ENCODE data around the gene ALDH3B1.

Gene ALDH3B1

DNA sequence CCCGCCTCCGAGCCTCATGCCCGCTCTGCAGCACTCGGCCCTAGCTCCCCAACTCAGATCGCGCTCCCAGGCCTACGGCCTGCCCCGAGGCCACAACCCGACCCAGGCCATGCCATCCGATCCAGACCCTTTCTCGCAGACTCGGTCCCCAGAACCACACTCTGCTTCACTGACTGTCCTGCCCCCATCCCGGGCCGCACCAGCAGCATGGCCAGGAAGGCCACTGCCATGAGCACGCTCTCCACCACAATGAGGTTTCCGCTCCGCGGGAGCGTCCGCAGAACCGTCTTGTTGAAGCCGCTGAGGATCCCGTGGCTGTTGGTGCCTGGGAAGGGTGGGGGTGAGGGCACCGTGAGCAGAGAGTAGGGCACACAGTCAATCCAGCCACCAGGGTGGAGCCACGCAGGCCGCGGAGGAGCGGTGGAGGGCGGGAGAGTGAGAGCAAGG is 12.6 kb upstream of the ALDH3B1 start:
- no peak for DNase-seq

DNA sequence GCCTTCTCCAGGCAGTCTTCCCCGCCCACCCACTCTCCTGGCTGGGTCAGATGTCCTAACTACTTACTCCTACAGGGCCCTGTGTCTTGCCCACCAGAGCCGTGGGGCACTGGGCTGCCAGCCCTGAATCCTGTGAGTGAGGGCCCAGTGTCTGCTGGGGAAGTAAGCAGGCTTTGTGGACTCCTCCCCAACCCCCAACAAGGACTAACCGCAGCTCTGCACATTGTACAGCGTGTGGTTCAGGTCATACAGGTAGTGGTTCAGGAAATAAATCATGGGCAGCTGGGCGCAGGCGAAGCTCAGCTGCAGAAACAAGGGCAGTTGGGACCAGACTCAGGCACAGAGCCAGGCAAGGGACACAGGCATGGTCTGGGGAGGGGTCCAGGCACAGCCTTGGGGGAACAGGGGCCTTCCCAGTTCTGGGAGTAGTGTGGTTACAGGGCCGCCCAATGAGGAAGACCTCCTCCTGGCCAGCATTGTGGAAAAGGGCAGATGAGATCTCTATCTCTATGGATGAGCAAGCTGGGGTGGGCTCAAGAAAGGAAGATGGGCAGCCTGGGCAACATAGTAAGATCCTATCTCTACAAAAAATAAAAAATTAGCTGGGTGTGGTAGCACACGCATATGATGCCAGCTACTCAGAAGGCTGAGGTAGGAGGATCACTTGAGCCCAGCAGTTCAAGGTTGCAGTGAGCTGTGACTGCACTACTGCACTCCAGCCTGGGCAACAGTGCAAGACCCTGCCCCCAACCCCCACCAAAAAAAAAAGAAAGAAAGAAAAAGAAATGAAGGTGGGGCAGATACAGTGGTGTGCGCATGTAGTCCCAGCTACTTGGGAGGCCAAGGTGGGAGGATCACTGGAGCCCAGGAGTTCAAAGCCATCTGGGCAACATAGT is 11.7 kb upstream of the ALDH3B1 start:
- no peak for DNase-seq

DNA sequence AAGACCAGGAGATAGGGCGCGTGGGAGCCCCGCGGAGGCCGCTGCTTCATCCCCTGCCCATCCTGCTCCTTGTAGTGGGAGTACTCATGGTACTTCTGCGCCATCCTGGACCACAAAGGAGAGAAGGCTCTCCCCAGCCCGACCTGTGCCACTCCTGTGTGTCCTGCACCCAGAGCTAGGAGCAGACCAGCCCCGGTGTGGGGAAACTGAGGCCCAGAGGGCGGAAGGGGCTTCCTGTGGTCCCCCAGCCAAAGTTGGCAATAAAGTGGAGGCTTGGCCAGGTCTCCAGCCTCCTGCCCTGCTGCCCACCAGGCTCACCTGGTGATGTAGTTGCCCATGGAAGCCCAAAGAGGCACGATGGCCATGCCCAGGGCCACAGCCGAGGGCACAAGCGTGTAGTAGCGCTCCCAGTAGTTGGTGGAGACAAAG is 10.9 kb upstream of the ALDH3B1 start:
- DNase-seq = no peak

DNA sequence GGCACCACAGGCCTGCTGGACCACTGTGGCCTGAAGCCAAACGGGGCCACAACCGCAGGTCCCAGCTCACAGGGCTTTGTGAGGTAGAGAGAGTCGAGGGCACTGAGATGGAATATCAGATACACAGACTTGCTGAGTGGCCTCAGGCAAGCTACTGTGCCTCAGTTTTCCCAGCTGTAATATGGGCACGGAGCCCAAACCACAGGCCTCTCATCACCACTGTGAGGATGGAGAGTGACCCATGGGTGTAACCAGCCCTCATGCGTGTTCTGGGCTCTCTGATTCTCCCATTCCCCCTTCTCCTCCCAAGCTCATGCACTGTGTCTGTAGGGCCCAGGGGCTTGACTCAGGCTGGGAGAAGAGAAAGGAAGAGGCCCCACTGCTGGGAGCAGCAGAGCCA is 10.4 kb upstream of the ALDH3B1 start:
- no peak for DNase-seq

DNA sequence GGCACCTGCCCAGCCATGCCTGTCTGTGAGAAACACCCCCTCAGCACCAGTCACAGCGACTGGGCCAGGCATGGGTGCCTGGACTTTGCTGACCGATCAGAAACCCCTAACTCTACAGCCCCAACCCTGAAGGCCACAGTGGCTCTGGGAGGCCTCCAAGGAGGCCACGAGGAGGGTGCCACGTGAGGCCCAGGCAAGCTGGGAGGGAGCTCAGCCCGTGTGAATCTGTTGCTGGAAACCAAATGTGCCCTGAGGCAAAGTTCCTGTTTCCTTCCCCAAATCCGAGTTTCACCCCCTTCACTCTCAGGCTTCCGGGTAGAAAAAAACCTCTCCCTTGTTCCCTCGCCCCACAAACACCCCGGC is 7.6 kb upstream of the ALDH3B1 start:
- no peak for DNase-seq

DNA sequence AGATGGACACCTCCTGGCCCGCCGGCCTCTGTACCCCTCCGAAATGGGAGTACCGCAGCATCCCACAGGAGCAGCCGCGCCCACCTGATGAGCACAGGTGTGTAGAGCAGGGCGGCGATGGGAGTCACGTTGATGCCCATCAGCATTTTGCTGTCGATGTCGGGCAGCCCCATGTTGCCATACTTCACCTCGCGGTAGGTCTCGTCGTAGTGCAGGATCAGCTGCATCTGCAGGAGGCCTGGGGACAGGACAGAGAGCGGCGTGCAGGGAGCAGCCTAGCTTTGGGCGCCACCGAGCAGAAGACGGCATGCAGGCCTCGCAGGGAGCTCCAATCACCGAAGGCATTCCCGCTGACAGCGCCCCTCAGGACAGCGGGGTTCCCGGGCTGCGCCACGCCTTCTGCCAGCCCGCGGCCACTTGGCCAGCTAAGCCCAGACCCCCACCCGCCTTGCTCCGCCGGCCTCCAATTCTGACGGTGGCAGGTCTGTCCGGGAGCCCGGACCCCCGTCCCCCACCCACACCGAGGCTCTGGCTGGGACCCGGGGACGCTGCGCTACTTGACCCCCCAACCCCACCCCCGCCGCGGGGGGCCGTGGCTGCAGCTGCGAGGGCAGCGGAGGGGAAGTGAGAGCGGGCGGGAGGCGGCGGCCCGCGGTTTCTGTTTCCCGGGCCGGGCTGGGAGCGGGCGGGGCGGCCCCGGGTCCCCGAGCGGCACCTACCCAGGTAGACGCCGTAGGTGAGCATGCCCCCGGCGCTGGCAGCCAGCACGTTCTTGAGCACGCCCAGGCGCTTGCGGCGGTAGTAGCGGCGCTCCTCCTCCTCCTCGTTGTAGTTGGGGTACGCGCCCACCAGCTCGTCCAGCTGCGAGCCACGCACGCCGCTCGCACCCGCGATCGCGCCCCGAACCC is 6.9 kb upstream of the ALDH3B1 start:
- no peak for DNase-seq

DNA sequence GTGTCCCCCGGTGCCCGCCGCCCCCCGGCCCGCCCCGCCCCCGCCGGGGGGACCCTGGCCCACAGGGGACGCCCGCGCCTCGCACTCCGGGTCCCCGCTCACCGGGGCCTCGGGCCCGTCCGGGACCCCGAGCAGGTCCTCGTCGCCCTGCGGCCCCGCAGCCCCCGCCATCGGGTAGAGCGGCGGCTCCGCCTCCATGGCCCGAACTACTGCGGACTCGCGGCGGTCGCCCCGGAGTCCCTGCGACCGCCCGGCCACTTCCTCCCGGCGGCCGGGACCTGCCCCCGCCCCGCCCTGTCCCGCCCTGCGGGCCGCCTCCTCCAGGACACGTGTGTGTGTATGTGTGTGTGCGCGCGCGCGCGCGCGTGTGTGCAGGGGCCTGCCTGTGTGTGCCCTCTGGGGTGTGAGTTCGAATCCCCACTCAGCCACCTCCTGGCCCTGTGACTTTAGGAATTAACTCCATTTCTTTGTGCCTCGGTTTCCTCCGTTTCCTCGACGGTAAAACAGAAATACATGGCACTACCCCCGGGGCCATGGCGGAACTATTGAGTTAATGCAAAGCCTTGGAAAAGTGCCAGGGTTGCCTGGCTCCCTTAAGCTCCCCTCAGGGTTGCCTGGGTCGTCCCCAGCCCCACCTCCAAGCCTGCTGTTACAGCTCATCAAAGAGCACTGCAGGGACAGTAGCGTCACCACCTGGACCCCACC is 6.1 kb upstream of the ALDH3B1 start, which contains the start of gene UNC93B1:
UNC93B1 (minus strand) TSS at position 252 of the 705 bp plus-strand sequence; CDS start at position 198, 54 bp downstream.
- no peak for DNase-seq

DNA sequence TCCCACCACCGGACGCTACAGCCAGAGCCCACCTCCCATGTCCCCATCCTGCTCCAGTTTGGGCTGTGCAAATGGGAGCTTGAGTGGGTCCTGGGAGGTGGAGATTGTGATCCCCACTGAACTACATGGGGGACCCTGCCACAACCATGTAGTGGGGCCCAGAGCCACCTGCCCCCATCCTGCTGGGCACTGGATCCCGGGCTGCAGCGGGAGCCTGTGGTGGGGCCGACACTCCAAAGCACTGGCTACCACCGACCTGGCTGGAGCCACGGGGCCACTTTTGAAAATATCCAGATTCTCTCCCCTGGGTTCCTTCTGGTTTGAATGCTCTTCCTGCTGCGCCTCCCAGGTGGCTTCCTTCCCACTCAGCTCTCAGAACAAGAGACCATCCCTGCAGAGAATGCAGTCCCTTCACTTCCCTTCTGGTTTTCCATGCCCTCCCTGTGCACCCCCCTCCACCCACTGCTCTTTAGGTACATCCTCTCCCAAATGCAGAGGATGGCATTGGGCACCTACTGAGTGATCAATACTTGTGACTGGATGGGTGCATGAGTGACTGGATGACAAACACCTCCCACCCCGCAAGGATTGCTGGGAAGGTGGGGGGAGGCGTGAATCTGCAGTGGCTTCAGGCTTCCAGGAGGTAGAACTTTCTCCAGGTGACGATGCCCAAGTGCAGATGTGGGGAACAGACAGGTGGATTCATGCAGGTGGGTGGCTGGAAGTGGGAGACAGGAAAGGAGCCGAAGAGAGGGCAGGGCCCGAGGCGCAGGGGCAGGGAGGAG is 5.4 kb upstream of the ALDH3B1 start:
- no peak for DNase-seq

DNA sequence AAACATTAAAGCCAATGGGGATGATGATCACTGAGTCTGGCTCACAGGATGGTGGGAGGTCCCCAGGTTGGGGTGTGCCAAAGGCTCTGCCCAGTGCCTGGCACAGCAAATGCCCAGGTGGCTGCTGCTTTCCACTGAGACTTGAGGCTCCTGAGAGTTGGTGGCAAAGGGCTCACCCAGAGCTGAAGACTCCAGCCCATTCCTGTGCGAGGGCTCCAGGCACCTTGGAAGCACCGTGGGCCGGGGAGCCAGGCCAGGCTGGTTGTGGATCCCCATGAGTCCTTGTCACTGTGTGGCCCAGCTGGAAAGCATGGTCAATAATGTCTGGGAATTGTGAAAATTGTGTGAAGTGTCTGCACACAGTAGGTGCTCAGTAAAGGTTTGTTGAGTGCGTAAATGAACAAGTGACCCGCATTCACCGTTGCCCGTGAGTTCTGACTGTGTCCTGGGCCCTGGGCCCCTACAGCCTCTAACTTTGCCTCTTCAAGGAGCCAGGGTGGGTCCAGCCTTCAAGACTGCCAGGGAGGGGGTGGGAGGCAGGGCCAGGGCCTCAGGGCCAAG is 3.4 kb upstream of the ALDH3B1 start:
- DNase-seq = no peak

DNA sequence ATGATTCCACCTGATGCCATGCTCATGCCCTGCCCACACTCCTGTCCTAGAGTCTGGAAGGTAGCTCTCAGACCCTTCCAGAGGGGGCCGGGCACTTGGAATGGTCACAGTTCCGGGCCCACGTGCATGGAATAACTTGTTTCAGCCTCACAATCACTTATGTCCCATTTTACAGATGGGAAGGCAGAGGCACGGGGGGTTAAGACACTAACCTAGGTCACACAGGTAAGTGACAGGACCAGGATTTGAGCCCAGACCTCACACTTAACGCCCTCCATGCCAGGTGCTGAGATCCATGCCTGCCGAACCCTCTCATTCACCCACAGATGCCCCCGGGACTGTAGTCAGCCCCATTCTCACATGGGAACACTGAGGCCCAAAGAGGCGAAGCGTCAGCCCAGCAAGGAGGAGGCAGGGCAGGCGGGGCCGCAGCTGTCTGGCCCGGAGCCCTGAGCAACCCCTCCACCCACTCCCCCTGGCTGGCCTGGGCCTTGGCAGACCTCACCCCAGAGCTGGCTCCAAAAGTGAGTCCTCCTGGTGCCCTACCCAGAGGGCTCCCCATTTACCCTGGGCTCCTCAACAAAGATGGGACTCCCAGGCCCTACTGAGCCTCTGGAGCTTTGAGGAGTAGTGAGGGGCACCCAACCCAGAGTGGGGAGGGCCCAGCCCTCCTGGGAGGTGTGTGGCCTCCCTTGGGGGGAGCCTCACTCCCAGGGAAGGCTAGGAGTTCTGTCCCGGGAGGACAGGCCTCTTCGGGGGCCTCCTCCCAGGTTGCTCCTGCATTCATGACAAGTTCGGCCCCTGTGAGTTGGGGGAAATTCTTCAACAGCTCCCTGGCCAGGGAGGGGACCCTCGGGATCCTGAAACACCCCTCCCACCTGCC is 2.4 kb upstream of the ALDH3B1 start:
- DNase-seq = no peak

DNA sequence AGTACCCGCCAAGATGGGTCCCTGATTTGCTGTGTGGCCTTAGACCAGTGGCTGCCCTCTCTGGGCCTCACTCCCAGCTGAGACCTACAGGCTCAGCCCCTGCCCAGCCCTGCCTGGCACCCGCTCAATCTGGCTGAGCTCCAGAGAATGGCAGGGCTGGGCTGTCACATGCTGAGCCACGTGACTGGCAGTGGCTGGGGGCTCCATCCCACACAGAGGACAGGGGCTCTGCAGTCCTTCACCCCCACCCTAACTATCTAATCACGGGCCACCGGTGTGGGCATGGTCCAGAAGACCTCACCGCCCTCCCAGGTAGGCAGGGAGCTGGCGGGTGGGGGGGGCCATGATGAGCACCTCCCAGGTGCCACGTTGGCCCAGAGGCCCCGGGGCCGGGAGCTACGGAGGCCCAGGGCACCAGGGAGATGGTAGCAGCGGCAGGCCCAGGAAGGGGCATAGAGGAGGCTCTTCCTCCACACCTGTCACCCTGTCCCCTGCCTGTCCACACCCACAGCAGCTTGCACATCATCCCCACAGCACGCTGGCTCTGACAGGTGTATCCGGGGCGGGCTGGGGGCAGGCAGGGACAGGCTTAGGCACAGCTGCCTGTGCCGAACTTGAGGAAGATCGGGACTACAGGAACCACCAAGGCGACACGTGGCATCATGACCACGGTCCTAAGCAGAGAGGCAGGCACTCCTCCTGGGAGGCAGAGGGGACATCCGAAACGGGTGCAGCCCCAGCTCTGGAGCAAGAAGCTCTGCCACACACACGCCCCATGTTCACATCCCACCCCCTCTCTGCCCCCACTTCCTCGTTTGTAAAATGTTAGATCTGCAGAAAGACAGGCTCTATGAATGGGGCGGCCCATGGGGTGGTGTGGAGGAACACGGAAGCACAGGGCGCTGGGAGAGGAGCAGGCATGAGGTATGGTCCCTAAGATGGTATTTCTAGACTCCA is 1.5 kb upstream of the ALDH3B1 start:
- DNase-seq = no peak

DNA sequence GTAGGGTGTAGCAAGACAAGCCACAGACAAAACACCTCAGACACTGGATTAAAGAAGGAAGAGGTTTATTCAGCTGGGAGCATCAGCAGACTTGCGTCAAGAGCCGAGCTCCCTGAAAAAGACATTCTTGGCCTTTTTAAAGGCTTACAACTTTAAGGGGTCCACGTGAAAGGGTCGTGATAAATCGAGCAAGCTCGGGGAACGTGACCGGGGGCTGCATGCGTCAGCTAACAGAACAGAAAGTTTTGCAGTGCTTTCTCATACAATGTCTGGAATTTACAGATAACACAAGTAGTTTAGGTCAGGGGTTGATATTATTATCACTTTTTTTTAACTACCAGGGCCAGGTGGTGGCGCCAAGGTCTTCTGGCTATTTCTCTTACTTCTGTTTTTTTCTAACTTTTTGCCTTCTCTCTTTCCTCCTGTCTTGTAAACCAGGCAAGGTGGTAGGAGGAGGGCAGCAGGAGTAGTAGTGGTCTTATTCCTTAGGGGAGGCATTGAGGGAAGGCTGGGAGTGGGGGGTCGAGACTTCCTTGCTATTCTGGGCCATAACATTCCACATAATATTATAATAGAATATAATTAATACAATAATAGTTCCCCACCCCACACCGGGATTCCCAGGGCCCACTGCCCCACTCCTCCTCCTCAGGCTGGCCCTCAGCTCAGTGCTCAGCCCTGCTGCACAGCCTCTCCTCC is 587 bp upstream of the ALDH3B1 start:
- no peak for DNase-seq

DNA sequence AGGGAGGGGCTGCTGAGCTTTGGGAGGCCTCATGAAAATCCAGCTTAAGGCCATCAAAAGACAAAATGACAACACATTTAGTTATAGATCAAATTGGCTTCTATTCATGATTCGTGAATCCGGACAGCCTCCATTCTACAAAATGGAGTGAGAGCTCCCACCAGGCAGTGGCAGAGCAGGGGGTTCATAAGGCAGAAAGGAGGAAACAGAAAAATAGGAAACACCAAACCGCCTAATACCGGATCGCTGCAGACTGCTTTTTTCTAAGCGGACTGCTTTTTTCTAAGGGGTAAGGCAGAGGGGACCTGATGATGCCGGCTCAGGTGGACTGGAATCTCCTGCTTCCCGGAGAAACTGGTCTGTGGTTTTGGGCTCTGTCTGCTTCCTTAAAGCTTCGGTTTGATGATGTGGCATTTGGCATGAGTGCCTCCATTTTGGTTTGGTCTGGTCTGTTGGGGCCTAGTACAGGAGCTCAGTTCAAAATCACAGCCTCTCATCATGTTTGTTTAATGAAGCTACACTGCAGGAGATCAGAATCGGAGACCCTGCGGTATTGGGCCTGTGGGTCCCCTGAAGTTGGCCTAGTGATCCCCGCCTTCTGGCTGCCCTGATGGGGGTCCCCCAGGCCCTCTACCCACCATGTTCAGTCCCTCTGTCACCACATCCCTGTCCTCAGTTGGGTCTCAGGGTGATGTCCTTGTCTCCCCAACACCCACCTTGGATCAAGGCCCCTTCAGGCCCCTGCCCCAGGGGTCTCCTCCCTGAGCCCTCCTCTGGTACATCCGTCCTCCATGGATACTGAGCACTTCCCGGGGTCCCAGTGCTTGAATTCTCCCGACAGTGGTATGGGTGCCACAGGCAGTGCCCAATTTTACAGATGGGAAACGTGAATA is 1.2 kb downstream of the ALDH3B1 start:
- no peak for DNase-seq

DNA sequence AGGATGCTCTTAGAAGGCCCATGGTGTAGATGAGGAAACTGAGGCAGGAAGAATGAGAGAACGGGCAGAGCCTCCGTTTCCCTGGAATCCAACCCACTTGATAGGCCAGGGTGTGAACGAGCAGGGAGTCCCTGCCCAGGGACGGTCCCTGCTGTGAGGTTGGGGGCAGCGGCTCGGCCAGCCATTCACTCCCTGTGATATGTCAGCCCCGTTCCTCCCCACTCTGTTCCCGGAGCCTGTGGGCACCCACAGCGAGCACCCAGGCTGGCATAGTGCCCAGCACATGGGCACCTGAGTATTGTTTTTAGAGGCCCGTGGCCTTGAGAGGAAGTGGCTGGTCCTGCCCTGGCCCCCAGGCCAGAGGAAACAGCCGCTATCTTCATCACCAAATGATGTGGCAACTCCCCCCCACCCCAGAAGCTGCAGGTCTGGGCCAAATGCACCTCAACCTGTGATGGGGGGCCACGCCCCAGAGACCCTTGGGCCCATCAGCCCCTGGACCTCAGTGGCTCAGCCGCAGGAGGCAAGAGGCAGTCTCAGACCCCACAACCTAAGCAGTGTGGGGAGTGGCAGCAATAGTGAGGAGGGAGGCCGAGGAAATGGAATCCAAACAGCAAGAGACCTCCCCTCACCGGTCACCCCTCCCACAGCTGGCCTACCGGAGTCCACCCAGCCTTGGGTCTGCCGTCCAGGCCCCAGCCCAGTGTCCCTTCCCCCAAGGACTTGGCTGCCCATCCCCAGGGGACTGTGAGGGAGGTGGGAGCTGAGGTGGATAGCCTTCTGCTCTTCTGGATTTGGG is 2.1 kb downstream of the ALDH3B1 start:
- no peak for DNase-seq

DNA sequence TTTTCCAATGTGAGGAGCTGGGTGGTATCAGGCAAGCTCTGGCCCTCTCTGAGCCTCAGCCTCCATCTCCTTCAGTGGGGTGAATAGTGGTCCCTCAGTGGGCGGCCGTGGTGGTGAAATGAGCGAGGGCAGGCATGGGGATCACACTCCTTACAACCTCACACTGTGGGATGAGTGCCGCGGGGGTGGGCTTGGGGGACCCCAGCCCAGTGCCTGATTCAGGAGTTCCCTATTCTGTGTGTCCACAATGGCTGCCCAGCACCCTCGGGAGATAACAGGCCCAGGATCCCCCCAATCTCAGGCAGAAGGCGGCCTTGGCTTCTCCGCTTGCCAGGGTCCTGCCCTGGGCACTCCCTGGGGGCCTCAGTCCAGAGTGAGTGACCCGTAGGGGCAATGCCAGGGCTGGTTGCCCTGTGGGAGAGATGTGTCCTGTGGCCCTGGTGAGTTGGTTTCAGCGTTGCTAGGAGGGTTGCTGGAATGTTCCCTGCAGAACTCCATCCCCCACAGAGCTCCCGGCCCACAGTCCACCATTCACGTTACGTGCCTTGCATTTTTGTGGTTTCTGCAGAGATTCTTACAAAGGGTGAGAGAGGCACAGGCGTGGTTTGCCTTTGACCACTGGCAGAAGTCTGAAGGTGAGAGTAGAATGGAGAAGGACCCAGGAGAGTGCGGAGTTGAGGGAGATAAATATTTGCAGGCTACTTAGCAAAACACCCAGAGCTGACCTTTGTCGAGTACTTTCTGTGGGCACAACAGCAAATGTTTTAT is 2.9 kb downstream of the ALDH3B1 start:
- DNase-seq = no peak

DNA sequence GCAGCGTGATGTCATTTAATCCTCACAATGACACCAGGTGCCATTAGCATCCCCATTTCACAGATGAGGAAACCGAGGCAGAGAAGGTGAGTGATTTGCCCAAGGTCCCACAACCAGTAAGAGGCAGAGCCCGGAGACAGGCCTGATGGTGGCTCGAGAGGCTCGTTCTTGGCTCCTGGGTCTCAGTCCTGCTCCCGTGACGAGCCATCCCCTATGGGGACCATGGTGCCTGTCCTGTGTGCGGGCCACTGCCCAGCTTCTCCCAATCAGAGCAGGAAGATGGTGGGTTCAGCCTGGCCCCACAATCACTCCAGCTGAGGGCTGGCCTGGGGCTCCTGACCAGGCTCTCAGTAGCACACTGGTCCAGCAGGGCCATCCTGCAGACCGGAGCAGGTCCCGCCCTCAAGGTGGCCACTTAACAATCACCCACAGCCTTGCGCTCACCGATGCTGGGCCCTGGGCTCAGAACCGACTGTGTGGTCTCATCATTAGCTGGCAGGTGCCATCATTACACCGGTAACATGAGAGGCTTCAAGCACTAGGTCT is 3.6 kb downstream of the ALDH3B1 start:
- DNase-seq = no peak
